ENCODE results near the gene ACOT8.

- TF ChIP-seq CTCF (IDR thresholded peaks at IDR 0.05) (no peak), EZH2 (IDR thresholded peaks at IDR 0.05; ENCODE audit: borderline replicate concordance, insufficient read depth, low read depth, low read length, poor library complexity, severe bottlenecking) (no peak)
Observed at GRCh38 chr20:45827030-45827652, 30.1 kb downstream of the ACOT8 start, which contains the start of gene TNNC2.

Data from B cell (primary cell).